Measurements from ENCODE around the gene PCNX3.

Gene PCNX3

DNA sequence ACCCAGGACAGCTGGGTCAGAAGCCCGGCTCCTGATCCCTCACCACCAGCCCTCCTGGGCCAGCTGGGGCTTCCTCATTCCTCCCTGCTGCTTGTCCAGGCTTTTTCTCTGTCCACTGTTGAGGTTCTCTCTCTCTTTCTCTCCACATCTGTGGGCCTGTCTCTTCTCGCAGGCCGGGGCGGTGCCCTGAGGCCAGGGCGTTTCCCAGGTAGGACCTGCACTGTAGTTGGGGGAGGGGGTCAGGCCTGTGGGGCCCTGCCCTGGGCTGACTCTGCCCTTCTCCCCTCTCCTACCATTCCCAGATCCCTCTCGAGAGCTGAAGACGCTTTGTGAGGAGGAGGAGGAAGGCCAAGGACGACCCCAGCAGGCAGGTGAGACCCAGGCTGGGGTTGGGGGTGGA is 34.8 kb upstream of the PCNX3 start:
- DNase-seq = no peak

DNA sequence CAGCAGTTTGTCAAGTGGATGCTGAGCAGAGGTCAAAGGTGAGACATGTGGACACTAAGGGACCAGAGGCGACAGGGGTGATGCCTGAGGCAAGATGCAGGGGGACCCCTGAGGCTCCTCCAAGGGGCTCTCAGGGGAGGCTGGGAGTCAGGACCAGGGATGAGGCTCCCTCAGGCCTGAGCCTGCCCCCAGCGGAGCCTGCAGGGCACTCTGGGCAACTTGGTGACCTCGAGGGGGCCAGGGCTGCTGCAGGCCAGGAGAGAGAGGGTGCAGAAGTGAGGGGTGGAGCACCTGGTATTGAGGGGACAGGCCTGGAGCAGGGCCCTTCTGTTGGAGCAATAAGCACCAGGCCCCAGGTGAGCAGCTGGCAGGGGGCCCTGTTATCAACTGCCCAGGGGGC is 33.6 kb upstream of the PCNX3 start:
- no peak for DNase-seq

GRCh38 chr11:65583589-65583988 is 32.0 kb upstream of the PCNX3 start:
- no peak for DNase-seq

GRCh38 chr11:65584106-65584505 is 31.5 kb upstream of the PCNX3 start:
- DNase-seq = no peak

DNA sequence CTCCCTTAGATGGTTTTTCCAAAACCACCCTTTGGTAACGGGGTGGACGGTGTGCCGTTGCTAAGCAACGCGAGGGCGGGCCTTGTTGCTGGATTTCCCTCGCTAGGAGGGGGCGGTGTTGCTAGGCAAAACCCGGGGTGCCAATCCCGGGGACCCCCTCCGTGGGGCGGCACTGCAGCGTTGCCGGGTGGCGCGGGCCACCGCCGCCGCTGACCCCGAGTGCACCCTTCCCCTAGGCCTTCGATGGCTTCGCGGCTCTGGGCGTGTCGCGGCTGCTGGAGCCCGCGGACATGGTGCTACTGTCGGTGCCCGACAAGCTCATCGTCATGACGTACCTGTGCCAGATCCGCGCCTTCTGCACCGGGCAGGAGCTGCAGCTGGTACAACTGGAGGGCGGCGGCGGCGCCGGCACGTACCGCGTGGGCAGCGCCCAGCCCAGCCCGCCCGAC is 30.8 kb upstream of the PCNX3 start:
- DNase-seq = no peak

DNA sequence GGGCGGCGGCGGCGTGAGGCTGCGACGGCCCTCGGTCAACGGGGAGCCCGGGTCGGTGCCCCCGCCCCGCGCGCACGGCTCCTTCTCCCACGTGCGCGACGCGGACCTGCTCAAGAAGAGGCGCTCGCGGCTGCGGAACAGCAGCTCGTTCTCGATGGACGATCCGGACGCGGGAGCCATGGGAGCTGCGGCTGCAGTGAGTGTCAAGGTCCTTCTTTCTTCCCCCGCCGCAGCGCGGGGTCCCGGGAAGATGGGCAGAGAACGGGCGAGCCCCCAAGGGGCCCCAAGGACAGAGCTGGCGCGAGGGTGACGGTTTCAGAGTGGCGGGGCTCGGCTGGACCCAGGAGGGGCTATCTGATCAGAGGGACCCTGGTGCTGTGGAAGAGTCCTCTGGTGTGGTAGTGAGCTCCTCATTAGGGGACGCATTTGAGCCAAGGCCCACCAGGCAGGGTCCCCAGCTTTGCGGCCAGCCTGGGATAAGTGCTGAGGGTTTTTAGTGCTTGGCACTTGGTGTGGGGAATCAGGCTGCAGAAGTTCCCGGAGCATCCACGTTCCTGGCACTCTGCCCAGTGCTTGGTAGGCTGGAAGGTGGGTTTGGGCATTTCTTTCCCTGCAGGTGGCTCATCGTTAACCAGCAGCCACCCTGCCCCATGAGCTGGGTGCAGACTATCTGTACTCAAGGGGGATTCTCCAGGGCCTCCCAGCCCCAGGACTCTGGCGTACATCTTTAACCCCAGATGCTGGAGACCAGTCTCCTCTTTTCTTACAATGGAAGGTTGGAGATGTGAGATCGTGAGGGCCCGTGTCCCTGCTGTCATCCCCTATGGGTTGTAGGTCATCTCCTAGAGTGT is 30.0 kb upstream of the PCNX3 start:
- no peak for DNase-seq

- DNase-seq = no peak
Observed at GRCh38 chr11:65586247-65586630, 29.3 kb upstream of the PCNX3 start.

- DNase-seq = no peak
Observed at GRCh38 chr11:65586676-65587075, 28.9 kb upstream of the PCNX3 start.

GRCh38 chr11:65588199-65589054 is 27.1 kb upstream of the PCNX3 start:
- DNase-seq = peak; percentile 83

GRCh38 chr11:65589444-65590239 is 25.9 kb upstream of the PCNX3 start:
- DNase-seq = peak; percentile 51

DNA sequence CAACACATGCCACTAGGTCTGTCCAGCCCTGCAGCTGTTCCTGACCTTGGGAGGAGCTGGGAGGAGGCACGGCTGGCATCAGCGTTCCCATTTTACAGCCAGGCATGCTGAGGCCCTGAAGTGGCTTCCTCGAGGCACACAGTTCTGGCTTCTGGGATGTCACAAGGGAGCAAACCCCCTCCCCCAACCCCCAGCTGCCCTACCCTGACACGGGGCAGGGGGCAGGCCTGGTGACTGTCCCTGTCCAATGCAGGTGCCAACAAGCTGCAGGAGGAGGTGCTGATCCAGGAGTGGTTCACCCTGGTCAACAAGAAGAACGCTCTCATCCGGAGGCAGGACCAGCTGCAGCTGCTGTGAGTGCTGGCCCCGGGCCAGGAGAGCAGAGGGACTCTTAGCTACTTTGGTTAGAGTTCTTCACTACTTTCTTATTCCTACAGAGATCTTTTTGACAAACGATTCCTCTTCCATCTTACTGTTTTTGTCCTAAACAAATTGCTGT is 25.3 kb upstream of the PCNX3 start:
- DNase-seq = no peak

- no peak for DNase-seq
Observed at GRCh38 chr11:65591939-65592857, 23.4 kb upstream of the PCNX3 start.

DNA sequence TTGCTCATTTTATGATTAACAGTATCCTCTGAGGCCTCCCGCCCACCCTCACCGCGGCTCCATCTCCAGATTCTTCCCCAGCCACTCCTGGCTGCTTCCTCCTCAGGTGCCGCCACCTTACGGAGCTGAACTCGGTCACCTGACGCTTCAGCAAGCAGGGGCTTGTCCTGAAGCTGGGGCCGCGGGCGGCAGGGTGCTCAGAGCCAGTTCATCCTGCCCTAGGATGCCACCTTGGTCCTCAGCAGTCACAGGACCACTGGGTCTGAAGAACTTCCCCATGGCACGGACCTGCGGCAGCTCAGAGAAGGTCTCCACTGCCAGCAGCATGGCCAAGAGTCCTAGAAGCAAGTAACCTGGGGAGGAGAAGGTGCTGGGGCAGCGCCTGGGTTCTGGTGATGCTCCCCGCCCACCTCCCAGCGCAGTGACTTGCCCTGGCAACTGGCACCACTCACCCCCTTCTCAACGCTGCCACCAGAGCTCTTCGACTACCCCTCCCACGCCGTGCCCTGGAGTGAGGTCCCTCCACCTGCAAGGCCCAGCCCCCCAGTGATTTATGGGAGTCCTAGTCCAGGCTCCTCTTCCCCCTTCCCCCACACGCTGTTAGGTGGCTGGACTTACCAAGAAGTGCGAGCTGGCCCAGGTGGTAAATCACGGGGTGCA is 22.6 kb upstream of the PCNX3 start:
- no peak for DNase-seq

DNA sequence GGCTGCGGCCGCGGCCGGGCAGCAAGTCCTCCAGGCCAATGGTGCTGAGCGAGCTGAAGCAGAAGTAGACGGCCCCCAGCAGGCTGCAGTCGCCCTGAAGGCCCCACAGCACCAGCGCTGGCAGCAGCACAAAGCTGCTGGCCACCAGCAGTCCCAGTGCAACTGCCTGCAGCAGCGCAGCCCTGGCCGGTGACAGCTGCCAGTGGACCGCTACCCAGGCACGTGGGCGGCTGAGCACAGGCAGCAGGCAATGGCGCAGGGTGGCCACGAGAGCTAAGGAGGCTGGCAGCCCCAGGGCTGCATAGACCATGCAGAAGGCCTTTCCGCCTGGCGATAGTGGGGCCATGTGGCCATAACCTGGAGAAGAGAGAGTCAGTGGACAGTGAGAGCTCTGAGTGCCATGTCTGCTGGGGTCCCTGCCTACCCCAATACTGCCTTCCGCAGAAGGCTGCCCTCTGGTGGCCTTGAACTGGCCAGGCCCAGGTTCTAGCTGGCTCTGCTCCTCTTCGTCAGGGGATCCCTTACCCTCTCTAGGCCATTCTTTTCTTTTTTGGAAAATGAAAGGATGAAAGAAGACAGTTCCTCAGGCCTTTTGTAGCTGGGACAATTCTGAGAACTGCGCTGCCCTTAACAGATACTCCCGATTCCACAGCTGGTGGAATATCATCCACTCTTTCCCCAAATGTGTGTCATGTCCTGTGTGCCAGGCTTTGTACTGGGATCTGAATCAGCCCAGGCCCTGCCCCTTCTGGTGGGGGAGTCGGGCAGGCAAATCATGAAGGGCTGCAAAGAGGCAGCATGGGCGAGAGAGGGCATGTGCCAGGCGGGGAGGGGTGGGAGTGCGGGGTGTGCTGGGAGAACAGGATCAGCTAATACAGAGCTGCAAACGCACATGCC is 21.8 kb upstream of the PCNX3 start:
- peak; percentile 57 for DNase-seq

- no peak for DNase-seq
Observed at GRCh38 chr11:65595131-65595530, 20.4 kb upstream of the PCNX3 start.

- DNase-seq = no peak
Observed at GRCh38 chr11:65595543-65596281, 19.9 kb upstream of the PCNX3 start, which contains the start of gene KCNK7. TSS of gene KCNK7 (minus strand) at chr11:65595800. CDS start at chr11:65595772, 28 bp downstream.

GRCh38 chr11:65596520-65596919 is 19.1 kb upstream of the PCNX3 start:
- DNase-seq = no peak

- DNase-seq = no peak
Observed at GRCh38 chr11:65598258-65598699, 17.3 kb upstream of the PCNX3 start.

Data from CD4-positive, alpha-beta T cell treated with Interleukin-12 subunit alpha and Interleukin-12 subunit beta, for 1 hour (primary cell).